Brain microvascular endothelial cell (primary cell): ENCODE data around the gene DYNC2H1.

ENCODE experiments used
- DNase-seq: peaks from one replicate; pipeline ENCODE4 v3.0.0-alpha.2; 2020
- H3K27ac ChIP-seq: fragments of 250-450 bp; sonication (Bioruptor Pico); 2 replicates; pipeline ENCODE4 v1.5.1; 2020; ENCODE audit warnings: mild to moderate bottlenecking, moderate library complexity
- H3K27me3 ChIP-seq: fragments of 250-450 bp; sonication (Bioruptor Pico); replicated peaks from 2 replicates; pipeline ENCODE4 v1.5.1; 2020; ENCODE audit warnings: mild to moderate bottlenecking
- H3K36me3 ChIP-seq: fragments of 250-450 bp; sonication (Bioruptor Pico); replicated peaks from 2 replicates; pipeline ENCODE4 v1.5.1; 2020; ENCODE audit warnings: mild to moderate bottlenecking
- H3K4me3 ChIP-seq: 2 replicates; pipeline ENCODE4 v1.5.1; 2011; ENCODE audit warnings: low read depth, mild to moderate bottlenecking, control low read depth, low read length, moderate library complexity
- CTCF ChIP-seq: IDR thresholded peaks from 2 replicates; pipeline ENCODE4 v1.5.1; 2011; ENCODE audit warnings: low read depth, mild to moderate bottlenecking, moderate library complexity, low read length, control low read depth, inconsistent platforms; ENCODE audit errors: missing control alignments
- in situ Hi-C: cut with HindIII; loops from 2 replicates; pipeline ENCODE4 v1.10.0; 2017; ENCODE audit warnings: low sequenced_read_pairs, low pct_ligation_motif_present

The DYNC2H1 gene

GRCh38 chr11:103266167-103266831 lies 157.1 kb downstream of the DYNC2H1 start:
- no peak for TF ChIP-seq CTCF
- Histone ChIP-seq H3K27me3 (no peaks in the 10 kb centered on the region), H3K27ac (no peak overlapping the region), H3K36me3 (peaks cover 2% of the 10 kb centered on the region), H3K4me3 (no peak overlapping the region)
- in situ Hi-C loops = no loop called here
- no peak for DNase-seq

- TF ChIP-seq CTCF = no peak
Measured at GRCh38 chr11:103272876-103273275, 163.7 kb downstream of the DYNC2H1 start.

GRCh38 chr11:103274025-103274424 lies 164.8 kb downstream of the DYNC2H1 start:
- Histone ChIP-seq H3K36me3 (no peaks in the 10 kb centered on the region), H3K27me3 (no peaks in the 10 kb centered on the region), H3K4me3 (no peak overlapping the region), H3K27ac (no peak overlapping the region)
- no peak for TF ChIP-seq CTCF
- in situ Hi-C loops = no loop called here
- no peak for DNase-seq

More at GRCh38 chr11:103272876-103273275, 163.7 kb downstream of the DYNC2H1 start:
- in situ Hi-C loops = no loop called here
- H3K27ac ChIP-seq = no peak overlapping the region
- H3K4me3 ChIP-seq = no peak overlapping the region
- no peaks in the 10 kb centered on the region for H3K27me3 ChIP-seq
- H3K36me3 ChIP-seq = no peaks in the 10 kb centered on the region
- no peak for DNase-seq

- TF ChIP-seq CTCF = no peak
- DNase-seq = no peak
- in situ Hi-C loops = no loop called here
- Histone ChIP-seq H3K27me3 (no peaks in the 10 kb centered on the region), H3K36me3 (no peaks in the 10 kb centered on the region), H3K4me3 (no peak overlapping the region), H3K27ac (no peak overlapping the region)
Measured at GRCh38 chr11:103279821-103280220, 170.6 kb downstream of the DYNC2H1 start.

- DNase-seq = no peak
- Histone ChIP-seq H3K36me3 (no peaks in the 10 kb centered on the region), H3K4me3 (no peak overlapping the region), H3K27me3 (no peaks in the 10 kb centered on the region), H3K27ac (no peak overlapping the region)
- no peak for TF ChIP-seq CTCF
- in situ Hi-C loops = no loop called here
Measured at GRCh38 chr11:103281301-103281700, 172.1 kb downstream of the DYNC2H1 start.

- DNase-seq = no peak
- no peaks in the 10 kb centered on the region for H3K36me3 ChIP-seq
- no peak overlapping the region for H3K4me3 ChIP-seq
- no peak overlapping the region for H3K27ac ChIP-seq
- H3K27me3 ChIP-seq = no peaks in the 10 kb centered on the region
- TF ChIP-seq CTCF = no peak
- in situ Hi-C loops = no loop called here
Measured at GRCh38 chr11:103284260-103284659, 175.0 kb downstream of the DYNC2H1 start.
